ENCODE results near the gene ZBTB47. TPM values are rescaled to one million over a fixed set of nuclear protein-coding genes. Genes with fewer than 3 reads are reported as not detected.

Gene ZBTB47
- total RNA-seq, 1 donor from 2014 or later: 118 TPM

- Histone ChIP-seq H3K36me3 (no peaks in the 10 kb centered on the region), H3K9me3 (replicated peaks) (no peaks in the 10 kb centered on the region), H3K4me1 (peaks cover 42% of the 10 kb centered on the region), H3K27me3 (ENCODE audit: low read depth) (no peaks in the 10 kb centered on the region), H3K27ac (replicated peaks) (peak overlapping the region; percentile 81), H3K4me3 (no peak overlapping the region)
- intact Hi-C loops (cut with micrococcal nuclease): no loop called here
- no peak for DNase-seq
- TF ChIP-seq CTCF (IDR thresholded peaks at IDR 0.05; ENCODE audit: borderline replicate concordance): no peak
These were observed 14.9 kb downstream of the ZBTB47 start for GRCh38 chr3:42668413-42668760.

- Histone ChIP-seq H3K9me3 (replicated peaks) (no peaks in the 10 kb centered on the region), H3K27me3 (ENCODE audit: low read depth) (no peaks in the 10 kb centered on the region), H3K36me3 (no peaks in the 10 kb centered on the region), H3K4me1 (peaks cover 42% of the 10 kb centered on the region), H3K27ac (replicated peaks) (no peak overlapping the region), H3K4me3 (no peak overlapping the region)
- TF ChIP-seq CTCF (IDR thresholded peaks at IDR 0.05; ENCODE audit: borderline replicate concordance): no peak
- intact Hi-C loops (cut with micrococcal nuclease): no loop called here
- no peak for DNase-seq
These were observed 15.3 kb downstream of the ZBTB47 start for GRCh38 chr3:42668793-42669217.

GRCh38 chr3:42670051-42670576 lies 16.6 kb downstream of the ZBTB47 start:
- H3K27me3 ChIP-seq (ENCODE audit: low read depth): no peaks in the 10 kb centered on the region
- intact Hi-C loops (cut with micrococcal nuclease): no loop called here
- no peak for TF ChIP-seq CTCF (IDR thresholded peaks at IDR 0.05; ENCODE audit: borderline replicate concordance)
- H3K36me3 ChIP-seq: no peaks in the 10 kb centered on the region
- no peak for DNase-seq
- H3K4me3 ChIP-seq: no peak overlapping the region
- H3K9me3 ChIP-seq (replicated peaks): no peaks in the 10 kb centered on the region
- H3K27ac ChIP-seq (replicated peaks): no peak overlapping the region
- peaks cover 35% of the 10 kb centered on the region for H3K4me1 ChIP-seq

GRCh38 chr3:42670670-42671069 lies 17.2 kb downstream of the ZBTB47 start:
- Histone ChIP-seq H3K9me3 (replicated peaks) (peaks cover under 1% of the 10 kb centered on the region), H3K27ac (replicated peaks) (no peak overlapping the region), H3K36me3 (no peaks in the 10 kb centered on the region), H3K4me1 (peaks cover 30% of the 10 kb centered on the region), H3K27me3 (ENCODE audit: low read depth) (no peaks in the 10 kb centered on the region), H3K4me3 (no peak overlapping the region)
- intact Hi-C loops (cut with micrococcal nuclease): no loop called here
- DNase-seq: no peak
- TF ChIP-seq CTCF (IDR thresholded peaks at IDR 0.05; ENCODE audit: borderline replicate concordance): no peak

GRCh38 chr3:42672515-42672914 lies 19.0 kb downstream of the ZBTB47 start:
- H3K9me3 ChIP-seq (replicated peaks): peaks cover 12% of the 10 kb centered on the region
- H3K4me1 ChIP-seq: peaks cover 11% of the 10 kb centered on the region
- no peak overlapping the region for H3K4me3 ChIP-seq
- no peak overlapping the region for H3K27ac ChIP-seq (replicated peaks)
- DNase-seq: no peak
- no peak for TF ChIP-seq CTCF (IDR thresholded peaks at IDR 0.05; ENCODE audit: borderline replicate concordance)
- no peaks in the 10 kb centered on the region for H3K36me3 ChIP-seq
- H3K27me3 ChIP-seq (ENCODE audit: low read depth): no peaks in the 10 kb centered on the region
- intact Hi-C loops (cut with micrococcal nuclease): no loop called here
